Measurements from ENCODE around the gene KIF5C.

- no peak for TF ChIP-seq CTCF (conservative IDR thresholded peaks at IDR 0.05; ENCODE audit: low read depth in 2 of 2)
- no peak for TF ChIP-seq EZH2 (IDR thresholded peaks at IDR 0.05; ENCODE audit: low read depth, unreplicated experiment)
- TF ChIP-seq POLR2AphosphoS5 (IDR thresholded peaks at IDR 0.05; ENCODE audit: low read depth): no peak
- no peak for TF ChIP-seq EZH2phosphoT487 (IDR thresholded peaks at IDR 0.05; ENCODE audit: unreplicated experiment)
- no peak for TF ChIP-seq REST (IDR thresholded peaks at IDR 0.05; ENCODE audit: unreplicated experiment)
- TF ChIP-seq JUNB (IDR thresholded peaks at IDR 0.05; ENCODE audit: unreplicated experiment): no peak
- no peak for TF ChIP-seq CREB1 (CRISPR knock-in tag; IDR thresholded peaks at IDR 0.05; ENCODE audit: low read depth)
- TF ChIP-seq ETS1 (IDR thresholded peaks at IDR 0.05): no peak
- no peak for TF ChIP-seq ZNF114 (CRISPR knock-in tag; IDR thresholded peaks at IDR 0.05)
- no peak for TF ChIP-seq ZNF331 (CRISPR knock-in tag; IDR thresholded peaks at IDR 0.05; ENCODE audit: low read depth)
These were observed 53.4 kb downstream of the KIF5C start for GRCh38 chr2:148928395-148928794.

All from GM23338 (cell line).